GM21447 (cell line): ENCODE data around the gene ZDBF2.
"Not testable (repeated sequence)": the region's sequence is repeated elsewhere in the genome, so short reads cannot be mapped to it uniquely, and the experiment has no call there.

Experiments used
- ATAC-seq: cut with Tn5 transposase; IDR thresholded peaks from one replicate; pipeline ENCODE4 v1.9.1; 2021; ENCODE audit not compliant: unreplicated experiment

The ZDBF2 gene

GRCh38 chr2:206258615-206259014 is 15.8 kb upstream of the ZDBF2 start:
- ATAC-seq, result not testable (repeated sequence)

- no peak for ATAC-seq
These were observed 14.9 kb upstream of the ZDBF2 start for GRCh38 chr2:206259376-206260187.

DNA sequence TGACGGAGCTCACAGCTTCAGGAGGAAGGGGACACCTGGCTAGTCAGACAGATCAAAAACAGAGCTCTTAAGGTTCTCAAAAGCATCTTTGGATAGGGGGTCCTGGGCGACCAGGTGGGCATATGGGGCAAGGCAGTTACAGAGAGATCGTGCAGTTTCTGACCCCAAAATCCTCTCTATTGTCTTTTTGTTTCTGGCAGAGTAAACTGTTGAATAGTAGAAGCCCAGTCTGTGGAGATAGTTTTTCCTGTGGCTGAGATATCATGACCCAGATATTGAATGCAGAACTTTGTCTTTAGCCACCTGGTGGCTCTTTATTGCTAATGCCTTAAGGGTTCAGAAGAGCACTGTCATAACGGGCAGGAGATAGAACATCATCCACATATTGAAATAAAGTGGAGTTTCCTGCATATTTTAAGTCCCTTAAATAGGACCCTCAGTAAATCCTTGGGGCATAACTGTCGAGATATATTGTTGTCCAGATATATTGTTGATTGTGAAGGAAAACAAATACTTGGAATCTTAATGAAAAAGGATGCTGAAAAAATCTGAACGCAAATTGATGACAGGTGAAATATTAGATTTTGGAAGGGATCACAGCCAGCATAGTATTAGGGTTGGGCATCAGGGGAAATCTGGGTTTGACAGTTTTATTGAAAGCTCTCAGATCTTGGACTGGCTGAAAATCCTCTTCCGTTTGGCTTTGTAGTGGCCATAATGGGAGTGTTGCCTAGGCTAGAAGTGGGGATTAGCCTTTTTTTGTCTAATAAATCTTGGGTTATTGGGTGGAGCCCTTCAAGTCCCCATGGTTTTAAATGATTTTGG is 14.1 kb upstream of the ZDBF2 start:
- peak; percentile 91 for ATAC-seq

- no peak for ATAC-seq
These were observed 10.4 kb upstream of the ZDBF2 start for GRCh38 chr2:206263959-206264603.

GRCh38 chr2:206266130-206267125 is 8.0 kb upstream of the ZDBF2 start:
- ATAC-seq, result no peak

DNA sequence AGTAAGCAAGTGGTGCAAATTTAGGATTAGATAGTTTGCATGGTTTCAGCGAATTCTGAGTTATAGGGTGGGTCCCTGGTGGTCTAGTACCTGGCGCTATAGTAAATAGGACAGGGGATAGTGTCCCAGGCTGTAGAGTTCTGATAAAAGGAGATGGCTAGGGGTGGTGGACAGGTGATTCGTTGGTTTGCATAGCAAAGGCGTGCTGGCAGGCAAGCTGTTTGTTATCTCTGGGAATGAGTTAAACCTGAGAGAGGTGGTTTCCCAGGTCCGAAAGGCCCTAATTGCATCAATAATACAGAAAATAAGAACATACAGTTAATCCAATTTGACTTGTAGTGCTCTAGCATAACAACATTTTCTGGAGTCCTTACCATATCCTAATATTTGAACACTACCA is 6.9 kb upstream of the ZDBF2 start:
- no peak for ATAC-seq

DNA sequence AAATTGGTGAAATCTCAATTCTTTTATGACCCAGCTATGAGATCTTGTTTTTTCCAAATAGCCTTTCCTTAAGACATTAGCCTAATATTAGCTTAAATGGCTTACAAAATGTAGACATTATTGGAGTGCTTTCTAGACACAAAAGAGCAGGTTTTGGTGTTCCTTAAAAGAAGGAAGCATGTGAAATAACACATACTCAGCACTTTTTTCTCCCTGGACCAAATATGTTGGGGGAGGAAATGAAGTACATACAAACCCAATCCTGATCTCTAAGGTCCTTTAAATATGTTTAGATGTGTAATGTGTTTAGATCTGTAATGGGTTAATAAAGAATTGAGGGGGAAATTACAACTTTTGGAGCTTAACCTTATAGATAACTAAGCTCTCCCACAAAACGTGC is 3.4 kb upstream of the ZDBF2 start:
- no peak for ATAC-seq

DNA sequence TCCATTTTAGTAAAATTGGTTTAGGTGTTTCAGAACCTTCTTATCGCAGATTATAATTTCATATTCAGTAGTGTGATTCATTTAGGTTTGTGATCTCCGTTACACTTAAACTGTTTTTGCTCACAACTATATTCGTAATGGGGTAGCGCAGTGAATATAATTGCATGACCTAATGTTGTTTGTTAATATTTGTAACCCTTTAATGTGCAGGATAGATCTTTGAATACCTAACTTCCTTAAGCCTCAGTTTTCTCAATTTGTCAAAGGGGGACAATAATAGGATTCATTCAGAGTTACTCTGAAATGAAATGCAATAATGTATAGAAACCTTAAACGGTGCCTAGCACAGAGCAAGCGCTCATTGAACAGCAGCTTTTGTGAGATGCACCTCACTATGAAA is 558 bp upstream of the ZDBF2 start:
- ATAC-seq, result no peak

DNA sequence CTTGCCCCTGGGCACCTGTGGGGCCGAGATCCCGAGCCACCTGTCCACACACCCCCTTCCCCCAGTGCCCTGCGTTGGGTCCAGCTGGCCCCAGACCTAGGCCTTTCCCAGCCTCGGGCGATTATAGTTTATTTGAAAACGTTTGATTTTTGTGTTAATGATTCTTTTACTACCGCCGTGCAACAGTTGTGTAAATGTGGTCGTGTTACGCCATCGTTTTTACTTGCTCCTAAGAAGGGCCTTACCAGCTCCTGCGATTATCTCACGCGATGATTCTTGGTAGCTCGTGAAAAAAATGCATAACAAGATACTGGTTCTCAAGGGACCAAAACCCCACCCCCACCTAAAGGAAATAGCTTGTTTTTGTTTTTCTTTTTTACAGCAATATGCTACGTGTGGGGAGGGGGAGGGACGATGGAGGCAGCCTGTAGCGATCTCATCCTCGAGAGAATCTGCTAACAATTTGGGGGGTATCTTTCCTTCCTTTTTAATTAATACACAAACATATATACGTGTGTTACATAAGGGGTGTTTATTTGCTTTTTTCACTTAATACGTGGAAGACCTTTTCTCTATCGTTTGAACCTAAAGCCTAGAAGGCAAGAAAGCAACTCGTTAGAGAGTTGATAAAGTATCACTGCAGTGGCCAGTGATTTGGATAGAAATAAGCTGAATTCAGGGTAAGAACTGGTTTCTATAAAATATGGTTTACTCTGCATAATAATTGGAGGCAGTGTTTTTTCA is 1.0 kb downstream of the ZDBF2 start:
- peak; percentile 43 for ATAC-seq

- no peak for ATAC-seq
These were observed 1.9 kb downstream of the ZDBF2 start for GRCh38 chr2:206276169-206276942.

GRCh38 chr2:206277503-206277902 is 3.0 kb downstream of the ZDBF2 start:
- ATAC-seq, result no peak

DNA sequence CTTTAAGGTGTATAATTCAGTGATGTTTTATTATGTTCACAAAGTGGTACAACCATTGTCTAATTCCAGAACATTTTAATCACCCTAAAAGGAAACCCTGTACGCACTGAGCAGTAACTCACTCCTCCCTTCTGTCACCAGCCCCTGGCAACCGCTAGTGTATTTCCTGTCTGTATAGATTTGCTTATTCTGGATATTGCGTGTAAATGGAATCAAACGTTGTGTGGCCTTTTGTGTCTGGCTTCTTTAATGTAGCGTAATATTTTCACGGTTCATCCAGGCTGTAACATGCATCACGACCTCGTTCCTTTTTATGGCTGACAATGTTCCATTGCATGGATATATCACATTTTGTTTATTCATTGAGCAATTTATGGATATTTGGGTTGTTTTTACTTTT is 8.3 kb downstream of the ZDBF2 start:
- ATAC-seq, result no peak

DNA sequence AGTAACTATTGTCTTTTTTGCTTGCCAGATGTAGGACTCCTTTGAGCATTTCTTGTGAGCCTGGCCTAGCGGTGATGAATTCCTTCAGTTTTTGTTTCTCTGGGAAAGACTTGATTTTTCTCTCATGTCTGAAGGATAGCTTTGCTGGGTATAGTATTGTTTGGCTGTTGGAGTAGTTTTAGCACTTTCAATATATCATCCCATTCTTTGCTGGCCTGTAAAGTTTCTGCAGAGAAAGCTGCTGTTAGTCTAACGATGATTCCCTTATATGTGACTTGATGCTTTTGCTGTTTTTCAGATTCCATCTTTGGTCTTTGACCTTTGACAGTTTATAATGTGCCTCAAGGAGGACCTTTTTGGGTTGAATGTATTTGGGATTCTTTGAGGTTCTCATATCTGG is 12.7 kb downstream of the ZDBF2 start:
- ATAC-seq, result no peak

- ATAC-seq, result no peak
These were observed 14.9 kb downstream of the ZDBF2 start for GRCh38 chr2:206289391-206289790.

DNA sequence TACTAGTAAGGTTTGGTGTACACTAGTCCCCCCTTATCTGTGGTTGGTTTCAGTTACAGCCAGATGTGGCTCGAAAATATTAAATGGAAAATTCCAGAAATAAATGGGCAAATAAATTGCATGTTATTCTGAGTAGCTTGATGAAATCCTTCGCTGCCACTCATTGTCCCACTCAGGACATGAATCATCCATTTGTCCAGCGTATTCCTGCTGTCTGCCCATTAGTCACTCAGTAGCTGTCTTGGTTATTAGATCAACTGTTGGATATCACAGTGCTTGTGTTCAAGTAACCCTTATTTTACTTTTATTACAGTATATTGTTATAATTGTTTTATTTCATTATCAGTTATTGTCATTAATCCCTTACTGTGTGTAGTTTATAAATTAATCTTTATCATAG is 21.7 kb downstream of the ZDBF2 start:
- no peak for ATAC-seq

DNA sequence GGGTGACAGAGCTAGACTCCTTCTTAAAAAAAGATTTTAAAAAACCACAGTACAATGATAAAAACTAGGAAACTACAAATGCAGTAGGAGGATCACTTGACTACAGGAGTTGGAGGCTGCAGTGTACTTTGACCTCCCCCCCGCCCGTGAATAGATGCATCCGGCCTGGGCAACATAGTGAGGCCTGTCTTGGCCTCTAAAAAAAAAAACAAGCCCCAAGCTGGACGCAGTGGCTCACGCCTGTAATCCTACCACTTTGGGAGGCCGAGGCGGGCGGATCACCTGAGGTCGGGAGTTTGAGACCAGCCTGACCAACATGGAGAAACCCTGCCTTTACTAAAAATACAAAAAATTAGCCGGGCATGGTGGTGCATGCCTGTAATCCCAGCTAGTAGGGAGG is 25.1 kb downstream of the ZDBF2 start:
- not testable (repeated sequence) for ATAC-seq

DNA sequence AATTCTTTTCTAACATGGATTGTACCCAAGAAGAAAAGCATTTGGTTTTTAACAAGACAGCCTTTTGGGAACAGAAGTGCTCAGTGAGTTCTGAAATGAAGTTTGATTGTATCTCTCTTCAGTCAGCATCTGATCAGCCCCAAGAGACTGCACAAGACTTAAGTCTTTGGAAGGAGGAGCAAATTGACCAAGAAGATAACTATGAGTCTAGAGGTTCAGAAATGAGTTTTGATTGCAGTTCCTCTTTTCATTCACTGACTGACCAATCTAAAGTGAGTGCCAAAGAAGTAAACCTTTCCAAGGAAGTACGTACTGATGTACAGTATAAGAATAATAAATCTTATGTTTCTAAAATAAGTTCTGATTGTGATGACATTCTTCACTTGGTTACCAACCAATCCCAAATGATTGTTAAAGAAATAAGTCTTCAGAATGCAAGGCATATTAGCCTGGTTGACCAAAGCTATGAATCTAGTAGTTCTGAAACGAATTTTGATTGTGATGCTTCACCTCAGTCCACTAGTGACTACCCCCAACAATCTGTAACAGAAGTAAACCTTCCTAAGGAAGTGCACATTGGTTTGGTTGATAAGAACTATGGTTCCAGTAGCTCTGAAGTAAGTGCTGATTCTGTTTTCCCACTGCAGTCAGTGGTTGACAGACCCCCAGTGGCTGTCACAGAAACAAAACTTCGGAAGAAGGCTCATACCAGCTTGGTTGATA is 31.2 kb downstream of the ZDBF2 start:
- ATAC-seq, result peak; percentile 69

DNA sequence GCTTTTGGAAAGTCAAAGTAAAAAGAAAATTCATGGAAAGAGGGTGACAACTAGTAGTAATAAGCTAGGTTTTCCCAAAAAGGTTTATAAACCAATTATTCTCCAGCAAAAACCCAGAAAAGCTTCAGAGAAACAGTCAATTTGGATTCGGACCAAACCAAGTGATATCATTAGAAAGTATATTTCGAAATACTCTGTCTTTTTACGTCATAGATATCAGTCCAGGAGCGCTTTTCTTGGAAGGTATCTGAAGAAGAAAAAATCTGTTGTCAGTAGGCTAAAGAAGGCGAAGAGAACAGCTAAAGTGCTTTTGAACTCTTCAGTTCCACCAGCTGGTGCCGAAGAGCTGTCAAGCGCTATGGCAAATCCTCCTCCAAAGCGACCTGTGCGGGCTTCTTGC is 36.6 kb downstream of the ZDBF2 start:
- no peak for ATAC-seq
